NCI-H1694 (cell line): ENCODE measurements around the gene IL1B.

Experiments used
- DNase-seq: peaks from one replicate; lab custom pipeline; 2025; lab: John Stamatoyannopoulos, UW

Gene IL1B

DNA sequence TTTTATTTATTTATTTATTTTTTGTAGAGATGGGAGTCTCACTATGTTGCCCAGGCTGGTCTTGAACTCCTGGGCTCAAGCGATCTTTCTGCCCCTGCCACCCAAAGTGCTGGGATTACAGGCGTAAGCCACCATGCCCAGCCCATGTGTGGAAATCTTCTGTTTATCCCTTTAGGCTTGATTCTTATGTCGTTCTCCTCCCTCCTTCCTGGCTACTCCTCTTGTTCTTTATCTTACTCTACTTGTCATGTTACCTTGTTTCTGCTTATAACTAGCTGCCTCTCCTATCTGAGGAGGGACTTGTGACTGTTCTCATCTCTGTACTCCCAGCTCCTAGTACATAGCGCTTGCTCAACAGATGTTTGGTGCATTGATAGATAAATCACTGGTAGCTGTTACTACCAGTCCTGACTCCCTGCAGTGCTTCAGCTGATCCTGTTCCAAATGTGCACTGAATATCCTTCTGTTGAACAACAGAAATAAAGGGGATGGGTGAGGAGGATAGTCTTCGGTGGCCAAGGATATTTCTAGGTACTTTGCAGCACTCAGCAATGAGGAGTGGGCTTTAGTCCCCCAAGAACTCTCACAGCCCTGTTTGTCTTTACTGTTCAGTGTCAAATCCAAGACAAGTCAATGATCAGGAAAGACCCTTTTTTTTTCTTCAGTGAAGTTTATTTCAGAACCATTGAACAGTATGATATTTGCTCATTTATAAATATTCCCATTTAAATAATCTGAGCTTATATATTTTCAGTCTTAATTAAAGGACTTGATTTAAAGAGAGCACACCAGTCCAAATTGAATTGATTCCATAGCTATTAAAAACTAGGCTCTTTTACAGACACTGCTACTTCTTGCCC, 7.2 kb downstream of the IL1B start:
- no peak for DNase-seq

DNA sequence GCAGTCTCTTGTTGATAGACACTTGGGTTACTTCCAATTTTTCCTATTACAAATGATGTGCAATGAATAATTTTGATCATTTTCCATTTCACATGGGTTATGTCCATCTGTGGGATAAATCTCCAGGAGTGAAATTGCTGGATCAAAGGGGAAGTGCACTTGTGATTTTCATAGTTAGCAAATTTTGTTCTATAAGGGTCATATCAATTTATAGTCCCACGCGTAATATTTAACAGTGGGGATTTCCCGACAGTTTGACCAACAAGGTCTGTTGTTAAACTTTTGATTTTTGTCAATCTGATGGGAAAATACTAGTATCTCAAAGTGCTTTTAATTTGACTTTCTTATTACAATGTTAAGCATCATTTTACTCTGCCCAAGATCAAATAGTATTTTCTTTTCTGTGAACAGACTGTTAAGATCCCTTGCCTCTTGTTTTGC, 8.3 kb downstream of the IL1B start:
- no peak for DNase-seq

DNA sequence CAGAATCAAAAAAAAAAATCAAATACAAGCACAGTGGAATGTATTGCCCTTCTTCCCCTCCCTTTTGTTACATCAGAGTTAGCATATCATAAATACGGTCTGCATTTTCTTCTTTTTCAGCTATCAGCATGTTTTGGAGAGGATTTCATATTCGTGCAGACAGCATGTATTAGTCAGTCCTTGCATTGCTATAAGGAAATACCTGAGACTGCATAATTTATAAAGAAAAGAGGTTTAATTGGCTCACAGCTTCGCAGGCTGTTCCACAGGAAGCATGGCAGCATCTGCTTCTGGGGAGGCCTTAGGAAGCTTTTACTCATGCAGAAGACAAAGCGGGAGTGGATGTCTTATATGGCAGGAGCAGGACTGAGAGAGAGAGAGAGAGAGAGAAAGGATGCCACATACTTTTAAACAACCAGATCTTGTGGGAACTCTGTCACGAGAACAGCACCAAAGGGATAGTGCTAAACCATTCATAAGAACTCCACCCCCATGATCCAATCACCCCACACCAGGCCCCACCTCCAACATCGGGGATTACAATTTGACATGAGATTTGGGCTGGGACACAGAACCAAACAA, 8.9 kb downstream of the IL1B start:
- DNase-seq, result no peak

DNA sequence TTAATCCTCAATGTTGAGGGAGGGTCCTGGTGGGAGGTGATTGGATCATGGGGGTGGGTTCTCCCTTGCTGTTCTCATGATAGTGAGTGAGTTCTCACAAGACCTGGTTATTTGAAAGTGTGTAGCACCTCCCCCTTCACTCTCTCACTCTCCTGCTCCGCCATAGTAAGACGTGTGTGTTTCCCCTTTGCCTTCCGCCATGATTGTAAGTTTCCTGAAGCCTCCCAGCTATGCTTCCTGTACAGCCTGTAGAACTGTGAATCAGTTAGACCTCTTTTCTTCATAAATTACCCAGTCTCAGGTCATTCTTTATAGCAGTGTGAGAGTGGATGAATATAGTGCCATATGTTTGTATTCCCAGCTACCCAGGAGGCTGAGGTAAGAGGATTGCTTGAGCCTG, 9.6 kb downstream of the IL1B start:
- DNase-seq, result no peak

DNA sequence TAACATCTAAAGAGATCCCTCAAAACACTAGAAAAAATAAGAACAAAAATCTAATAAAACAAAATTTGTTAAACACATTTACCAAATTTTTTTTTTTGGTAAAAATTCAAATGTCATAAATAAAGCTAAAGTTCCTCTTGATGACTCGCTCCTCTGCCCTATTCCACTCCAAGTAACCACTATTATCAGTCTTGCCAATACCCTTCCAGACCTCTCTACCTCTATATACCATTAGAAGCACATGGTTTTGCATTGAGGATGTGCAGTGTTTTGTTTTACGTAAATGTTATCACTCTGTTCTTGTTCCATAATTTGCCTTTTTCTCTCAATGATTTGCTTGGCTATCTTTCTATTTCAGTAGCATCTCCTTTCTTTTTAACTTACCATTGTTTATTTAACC, 10.9 kb downstream of the IL1B start:
- DNase-seq, result no peak

DNA sequence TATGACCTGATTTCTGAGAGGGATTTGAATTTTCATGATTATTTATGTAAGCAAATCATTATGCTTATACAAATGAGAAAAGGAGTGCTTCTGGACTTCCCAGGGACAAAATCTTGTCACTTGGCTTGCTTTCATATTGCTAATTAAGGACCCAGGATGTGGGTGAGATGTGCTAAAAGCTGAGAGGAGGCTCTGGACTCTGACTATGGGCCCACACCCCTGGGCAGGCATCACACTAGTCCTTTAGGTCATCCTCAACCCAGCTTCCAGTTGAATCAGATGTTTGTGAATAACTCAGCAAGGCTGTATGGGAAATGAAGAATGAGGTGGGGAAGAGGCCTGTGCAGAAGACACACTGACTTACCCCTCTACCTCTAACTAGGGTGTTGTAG, 11.9 kb downstream of the IL1B start:
- DNase-seq, result no peak

DNA sequence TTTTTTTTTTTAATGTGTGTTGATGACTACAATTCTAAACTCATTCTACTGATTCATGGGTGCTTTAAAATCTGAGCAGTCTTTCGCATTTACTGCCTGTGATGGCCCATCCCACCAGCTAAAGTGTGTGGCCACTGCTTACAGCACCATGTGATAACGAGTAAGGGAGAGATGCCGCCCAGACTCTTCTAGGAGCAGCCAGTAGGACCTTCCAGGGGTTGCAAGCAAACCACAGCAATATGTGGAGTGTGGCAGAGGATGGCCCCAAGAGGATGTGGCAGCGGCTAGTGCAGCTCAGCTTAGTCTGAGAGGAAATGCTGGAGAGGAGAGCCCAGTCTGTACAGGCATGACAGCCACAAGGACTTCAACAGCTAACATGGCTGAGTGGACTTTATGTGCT, 14.9 kb downstream of the IL1B start:
- no peak for DNase-seq

DNA sequence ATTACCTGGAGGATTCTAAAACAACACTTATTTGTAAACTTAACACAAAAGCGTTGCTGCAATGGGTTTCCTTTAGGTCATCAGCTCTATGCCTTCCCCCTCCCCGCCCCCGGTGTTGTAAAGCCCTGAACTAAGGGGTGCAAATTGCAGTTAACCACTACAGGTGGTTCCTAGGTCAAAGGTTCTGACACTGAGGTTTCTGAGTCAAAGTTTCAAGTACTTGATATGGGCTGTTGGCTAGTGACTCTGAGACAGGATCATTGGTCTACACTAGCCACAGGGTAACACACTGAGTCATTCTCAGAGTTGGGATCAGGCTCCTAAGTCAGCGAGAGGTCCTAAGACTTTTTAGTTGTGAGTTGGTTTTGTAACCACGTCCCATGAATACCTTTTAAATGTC, 15.4 kb downstream of the IL1B start:
- DNase-seq, result no peak

DNA sequence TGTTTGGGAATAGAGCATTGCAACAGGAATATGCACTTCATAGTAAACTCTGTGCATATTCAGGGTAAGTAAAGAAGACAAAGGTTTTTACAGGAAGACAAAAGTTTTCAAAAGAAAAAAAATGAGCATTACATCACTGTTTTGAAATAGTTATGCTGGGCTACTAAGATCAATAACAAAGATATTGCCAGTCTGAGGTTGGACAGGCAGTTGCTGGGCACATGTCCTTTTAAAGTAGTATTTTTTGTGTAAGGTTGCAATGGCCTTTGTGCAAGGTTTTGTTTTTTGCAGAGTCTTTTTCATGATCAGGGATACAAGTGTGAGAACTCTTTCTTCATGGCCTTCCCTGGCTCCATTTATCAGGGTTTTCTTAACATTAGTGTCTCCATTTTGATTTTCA, 16.2 kb downstream of the IL1B start:
- no peak for DNase-seq

DNA sequence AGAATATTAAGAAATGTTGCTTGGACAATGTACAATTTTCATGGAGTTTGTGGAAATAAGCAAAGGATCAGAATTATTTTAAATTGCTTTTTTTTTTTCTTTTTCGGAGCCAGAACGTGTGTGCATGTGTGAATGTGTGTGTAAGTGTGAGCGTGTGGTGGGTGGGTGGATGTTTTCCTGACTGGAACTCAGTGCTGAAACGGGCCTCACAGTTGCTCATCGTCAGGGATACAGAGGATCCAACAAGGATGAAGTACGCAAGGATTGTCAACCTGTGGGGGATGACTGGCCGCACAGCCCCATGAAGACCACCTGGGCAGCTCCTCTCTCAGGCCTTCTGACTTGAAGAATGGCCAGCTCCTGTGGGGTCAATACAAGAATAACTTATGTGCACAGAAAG, 17.5 kb downstream of the IL1B start:
- DNase-seq, result no peak

DNA sequence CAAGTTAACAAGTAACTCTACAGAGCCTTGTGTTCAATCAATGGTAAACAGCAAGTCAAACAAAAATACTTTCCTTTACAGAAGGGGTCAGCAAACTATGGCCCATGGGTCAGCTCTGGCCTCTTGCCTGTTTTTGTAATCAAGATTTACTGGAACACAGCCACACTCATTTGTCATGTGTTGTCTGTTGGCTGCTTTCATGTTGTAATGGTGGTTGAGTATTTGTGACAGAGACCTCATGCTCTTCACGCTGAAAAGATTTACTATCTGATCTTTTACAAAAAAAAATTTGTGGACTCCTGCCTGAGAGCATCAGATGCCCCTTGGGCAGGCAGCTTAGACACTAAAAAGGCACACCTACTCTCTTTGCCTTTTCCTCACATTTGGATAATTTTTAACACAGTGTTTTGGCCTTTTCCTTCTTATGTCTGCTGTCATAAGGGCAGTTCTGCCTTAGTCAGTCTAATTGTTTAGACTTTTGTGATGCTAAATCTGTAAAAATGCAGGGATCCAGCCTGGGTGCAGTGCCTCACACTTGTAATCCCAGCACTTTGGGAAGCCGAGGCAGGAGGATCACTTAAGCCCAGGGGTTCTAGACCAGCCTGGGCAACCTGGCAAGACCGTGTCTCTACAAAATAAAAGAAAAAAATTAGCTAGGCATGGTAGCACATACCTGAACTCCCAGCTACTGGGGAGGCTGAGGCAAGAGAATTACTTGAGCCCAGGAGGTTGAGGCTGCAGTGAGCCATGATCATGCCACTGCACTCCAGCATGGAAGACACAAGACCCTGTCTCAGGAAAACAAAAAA, 18.3 kb downstream of the IL1B start:
- no peak for DNase-seq

DNA sequence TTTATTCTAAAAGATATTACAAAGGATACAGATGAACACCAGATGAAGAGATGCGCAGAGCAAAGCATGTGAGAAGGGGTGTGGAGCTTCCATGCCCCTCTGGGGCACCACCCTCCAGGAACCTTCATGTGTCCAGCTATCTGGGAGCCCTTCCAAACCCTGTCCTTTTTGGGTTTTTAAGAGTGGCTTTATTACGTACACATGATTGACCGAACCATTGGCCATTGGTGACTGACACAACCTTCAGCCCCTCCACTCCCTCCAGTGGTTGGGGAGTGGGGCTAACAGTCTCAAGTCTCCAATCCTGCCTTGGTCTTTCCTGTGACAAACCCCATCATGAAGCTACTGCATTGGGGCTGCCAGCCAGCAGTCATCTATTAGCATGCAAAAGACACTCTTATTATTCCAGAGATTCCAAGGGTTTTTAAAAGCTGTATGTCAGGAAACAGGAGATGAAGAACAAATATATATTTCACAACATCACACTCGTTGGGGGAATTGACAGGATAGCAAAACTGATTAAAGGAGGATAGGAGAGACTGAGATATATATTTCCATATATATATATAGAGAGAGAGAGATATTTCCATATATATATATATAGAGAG, 19.4 kb downstream of the IL1B start:
- no peak for DNase-seq

DNA sequence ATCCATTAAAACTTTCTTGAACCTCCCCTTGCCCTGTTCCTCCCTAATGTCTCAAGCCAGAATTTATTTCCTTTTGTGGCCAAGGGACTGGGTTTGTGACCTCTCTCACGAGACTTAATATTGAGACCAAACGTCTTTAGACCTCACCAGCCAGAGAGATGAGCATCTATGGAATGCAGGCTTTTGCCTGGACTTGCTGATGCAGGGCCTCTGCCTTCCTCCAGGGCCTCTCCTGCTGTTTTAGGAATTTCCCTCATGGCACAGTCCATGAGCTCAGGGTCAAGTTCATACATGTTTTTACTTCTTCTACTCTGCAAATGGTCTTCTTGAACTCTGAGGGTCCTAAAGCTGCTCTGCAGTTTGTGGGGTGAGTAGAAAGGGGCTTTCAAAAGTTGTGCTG, 22.3 kb downstream of the IL1B start:
- no peak for DNase-seq

DNA sequence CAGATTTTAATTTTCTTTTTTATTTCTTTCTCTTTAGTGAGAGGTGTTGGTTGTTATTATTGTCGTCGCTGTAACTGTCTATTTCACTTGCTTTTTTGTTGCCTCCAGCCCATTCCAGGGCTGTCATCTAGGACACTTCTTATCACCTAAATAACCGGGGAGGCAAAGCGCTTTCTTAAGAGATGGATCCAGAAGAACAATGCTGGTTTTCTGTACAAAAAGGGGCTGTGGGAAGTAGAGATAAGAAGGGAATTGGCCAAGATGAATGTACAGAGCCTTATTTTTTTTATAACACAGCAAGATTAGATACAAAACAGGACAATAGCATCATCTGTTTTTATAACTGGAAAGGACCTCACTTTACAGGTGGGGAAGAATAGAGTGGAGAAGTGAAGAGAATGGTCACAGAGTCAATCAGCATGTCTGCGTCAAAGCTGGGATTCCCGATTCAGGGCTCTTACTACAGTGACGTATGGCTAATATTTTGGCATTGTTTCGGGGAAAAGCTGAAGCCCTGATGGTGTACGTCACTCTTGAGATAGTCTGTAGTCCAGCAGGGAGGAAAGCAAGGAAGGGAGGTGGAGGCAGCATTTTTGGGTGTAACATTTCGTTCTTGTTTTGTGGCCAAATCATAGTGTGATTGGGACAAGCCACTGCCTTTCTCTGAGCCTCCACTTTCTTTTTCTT, 23.2 kb downstream of the IL1B start:
- no peak for DNase-seq

DNA sequence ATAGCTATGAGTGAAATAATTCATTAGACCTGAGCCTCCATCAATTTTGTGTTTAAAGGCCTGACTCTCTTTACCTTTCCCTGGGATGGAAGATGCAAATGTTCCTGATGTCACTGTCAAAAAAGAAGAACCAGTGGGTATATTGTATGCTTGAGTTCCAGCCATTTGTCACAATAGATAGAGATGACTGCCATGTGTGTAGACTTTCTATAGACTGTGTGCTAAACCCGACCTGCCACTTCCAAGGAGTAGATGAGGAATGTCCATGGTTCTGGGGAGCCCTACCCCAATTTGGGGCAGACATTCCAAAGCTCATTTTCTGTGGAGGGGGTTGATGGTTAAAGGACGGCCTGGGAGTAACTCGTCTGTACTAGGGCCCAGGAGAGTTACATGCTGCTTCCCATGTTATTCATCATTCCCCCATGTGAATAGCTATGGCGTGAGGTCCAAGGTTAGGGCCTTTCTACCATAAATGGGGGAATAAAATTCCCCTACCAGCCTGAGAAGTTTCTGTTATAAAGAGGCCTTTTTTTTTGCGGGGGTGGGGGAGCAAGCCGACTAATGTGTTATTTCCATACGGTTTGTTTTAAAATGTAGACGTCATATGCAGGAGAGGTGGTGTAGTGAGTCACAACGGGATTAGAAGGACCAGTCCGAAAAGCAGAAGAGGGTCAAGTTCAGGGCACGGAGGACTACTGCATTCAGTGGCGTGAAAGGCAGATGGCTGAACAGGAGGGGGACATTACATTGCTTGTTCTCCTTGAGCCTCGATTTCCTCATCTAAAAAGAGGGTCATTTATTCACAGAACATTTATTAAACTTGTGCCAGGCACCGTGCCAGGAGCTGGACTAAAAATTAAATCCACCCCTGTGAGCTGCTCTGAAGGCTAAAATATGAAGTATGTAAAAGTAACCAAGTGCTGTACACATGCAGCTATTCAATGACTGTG, 24.0 kb downstream of the IL1B start:
- DNase-seq, result no peak

DNA sequence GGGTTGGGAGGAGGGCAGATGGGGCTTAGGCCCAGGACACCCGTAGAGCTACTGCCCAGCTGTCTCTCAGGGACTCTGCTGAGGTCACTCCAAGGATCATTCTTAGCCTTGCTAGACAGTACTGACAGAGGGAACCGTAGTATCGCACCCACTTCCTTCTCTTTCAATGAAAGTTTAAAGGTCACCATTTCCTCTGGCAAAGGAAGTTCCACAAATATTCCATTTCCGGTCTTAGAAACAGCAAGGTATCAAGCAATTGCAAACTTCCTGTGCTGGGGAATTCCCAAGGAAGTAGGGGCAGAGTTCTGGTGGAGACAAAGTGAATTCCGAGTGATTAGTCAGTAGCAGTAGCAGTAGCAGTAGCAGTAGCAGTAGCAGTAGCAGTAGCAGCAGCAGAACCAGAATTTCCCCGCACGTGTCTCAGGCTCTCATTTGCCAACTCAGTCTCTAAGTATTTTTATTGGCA, 24.7 kb downstream of the IL1B start:
- no peak for DNase-seq

DNA sequence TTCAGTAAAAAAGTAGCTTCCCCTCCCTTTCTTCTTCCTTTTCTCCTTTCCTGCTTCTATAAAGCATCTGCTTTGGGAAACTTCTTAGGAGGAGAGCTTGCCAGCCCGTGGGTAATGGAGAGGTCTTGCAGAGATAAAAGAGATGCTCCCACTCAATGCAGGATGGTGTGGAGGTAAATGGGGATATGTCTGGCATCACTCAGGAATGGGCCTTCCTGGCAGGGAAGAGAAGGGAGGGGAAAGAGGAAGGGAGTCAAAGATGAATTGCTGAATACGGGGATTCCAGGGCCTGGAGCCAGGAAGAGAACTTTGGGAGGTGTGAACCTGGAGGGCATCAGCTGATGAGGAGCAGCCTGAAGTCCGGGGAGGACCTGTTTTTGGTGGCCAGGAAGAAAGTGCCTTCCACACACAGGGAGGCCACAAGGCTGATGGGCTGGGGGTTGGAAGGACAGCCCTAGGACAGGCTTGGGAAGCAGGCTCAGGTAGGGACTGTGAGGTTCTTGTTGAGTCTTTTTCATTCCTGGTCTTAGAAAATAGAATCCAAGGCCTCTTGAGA, 25.2 kb downstream of the IL1B start:
- DNase-seq, result no peak

DNA sequence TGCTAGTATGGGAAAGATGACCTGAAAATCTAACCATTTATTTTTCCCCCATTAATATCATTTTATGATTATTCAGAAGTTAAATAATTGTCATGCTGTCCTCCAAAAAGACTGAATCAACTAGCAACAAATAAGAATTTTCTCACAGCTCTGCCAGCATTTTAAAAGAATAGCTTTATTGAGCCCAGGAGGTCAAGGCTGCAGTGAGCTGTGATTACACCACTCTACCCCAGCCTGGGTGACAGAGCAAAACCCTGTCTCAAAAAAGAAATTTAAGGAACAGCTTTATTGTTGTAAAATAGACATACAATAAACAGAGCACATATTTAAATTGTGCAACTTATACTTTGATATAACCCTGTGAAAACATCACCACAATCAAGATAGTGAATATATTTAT, 27.5 kb downstream of the IL1B start:
- DNase-seq, result no peak

DNA sequence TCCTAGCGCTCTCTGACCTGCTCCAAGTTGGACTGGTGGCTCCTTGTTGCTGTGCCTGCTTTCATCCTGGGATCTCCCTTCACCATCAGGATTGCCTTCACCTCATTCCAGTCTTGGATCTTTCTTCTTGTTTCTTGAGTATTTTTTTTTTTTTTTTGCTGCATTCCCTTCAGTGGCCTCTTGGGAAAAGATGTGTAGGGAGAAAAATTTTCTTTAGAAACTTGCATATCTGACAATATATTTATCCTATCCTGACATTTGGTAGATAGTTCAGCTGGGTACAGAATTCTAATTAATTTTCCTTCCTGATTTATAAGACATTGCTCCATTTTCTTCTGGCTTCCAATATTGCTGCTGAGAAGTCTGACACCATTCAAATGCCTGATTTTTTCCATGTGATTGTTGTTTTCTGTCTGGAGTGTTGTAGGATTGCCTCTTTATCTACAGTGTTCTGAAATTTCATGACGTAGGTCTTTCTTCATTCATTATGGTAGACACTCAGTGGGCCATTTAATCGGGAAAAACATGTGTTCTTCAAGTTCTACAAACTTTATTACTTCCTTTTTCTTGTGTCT, 29.3 kb downstream of the IL1B start:
- no peak for DNase-seq

DNA sequence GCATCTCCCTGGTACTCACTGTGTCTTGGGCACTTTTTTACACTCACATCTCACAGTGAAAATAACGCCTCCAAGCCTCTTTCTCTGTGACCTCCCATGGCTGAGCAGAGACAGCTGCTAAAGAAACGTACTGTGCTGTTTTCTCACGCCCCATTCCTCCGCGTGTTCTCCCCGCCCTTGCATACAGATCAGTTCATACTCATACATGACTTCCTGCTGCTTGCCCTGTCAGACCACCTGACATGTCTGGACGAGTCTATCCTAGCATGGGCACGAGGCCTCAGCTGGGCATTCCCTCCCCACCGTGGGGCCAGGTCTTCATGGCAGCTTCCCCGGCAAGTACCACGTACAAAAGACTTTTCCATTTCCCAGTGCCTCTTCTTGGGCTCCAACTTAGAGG, 31.0 kb downstream of the IL1B start:
- no peak for DNase-seq
